OCI-LY3 (cell line): Measurements from ENCODE around the gene ATOH1.
A peak's percentile ranks its signal among the peaks of the same experiment; 100 is the strongest.

Source experiments
- H2AFZ ChIP-seq: fragments of 200-600, 300-600 bp; shearing (Covaris generic); 2 replicates; pipeline ENCODE4 v1.6.0; 2014; ENCODE audit warnings: antibody characterized with exemption, low read depth, low read length
- H3K27ac ChIP-seq: fragments of 200-600, 300-600 bp; sonication (generic); 2 replicates; pipeline ENCODE4 v1.5.1; 2014; ENCODE audit warnings: mild to moderate bottlenecking, low read length, moderate library complexity, mixed read lengths
- H3K27me3 ChIP-seq: fragments of 200-600, 300-600 bp; sonication (generic); 2 replicates; pipeline ENCODE4 v1.6.1; 2014; ENCODE audit warnings: low read depth, low read length, mixed read lengths
- H3K36me3 ChIP-seq: fragments of 200-600, 300-600 bp; sonication (generic); replicated peaks from 2 replicates; pipeline ENCODE3; 2014; ENCODE audit warnings: low read depth, low read length, mixed read lengths
- H3K4me1 ChIP-seq: fragments of 300-600, 200-600 bp; sonication (generic); 2 replicates; pipeline ENCODE4 v1.6.1; 2014; ENCODE audit warnings: low read length, mixed read lengths
- H3K4me2 ChIP-seq: fragments of 200-600, 300-600 bp; sonication (generic); 2 replicates; pipeline ENCODE4 v1.6.1; 2014; ENCODE audit warnings: low read length, mixed read lengths
- H3K4me3 ChIP-seq: fragments of 300-600, 200-600 bp; sonication (generic); 2 replicates; pipeline ENCODE4 v1.5.1; 2014; ENCODE audit warnings: antibody characterized with exemption, mild to moderate bottlenecking, low read length, moderate library complexity
- H3K79me2 ChIP-seq: fragments of 300-600, 200-600 bp; shearing (Covaris generic); 2 replicates; pipeline ENCODE4 v1.6.1; 2014; ENCODE audit warnings: mild to moderate bottlenecking, low read length, mixed read lengths
- H3K9ac ChIP-seq: fragments of 300-600, 200-600 bp; shearing (Covaris generic); 2 replicates; pipeline ENCODE4 v1.6.0; 2014; ENCODE audit warnings: mild to moderate bottlenecking, low read length, moderate library complexity
- H3K9me3 ChIP-seq: fragments of 200-600, 300-600 bp; shearing (Covaris generic); 2 replicates; pipeline ENCODE4 v1.6.1; 2014; ENCODE audit warnings: low read length, mixed read lengths; ENCODE audit not compliant: insufficient read depth
- H4K20me1 ChIP-seq: fragments of 200-600, 300-600 bp; sonication (generic); 2 replicates; pipeline ENCODE4 v1.6.1; 2016; ENCODE audit warnings: low read length, mixed read lengths; ENCODE audit not compliant: insufficient read depth
- CTCF ChIP-seq: fragments of 200-600, 300-600 bp; sonication (generic); IDR thresholded peaks from 2 replicates; pipeline ENCODE4 v1.5.1; 2014; ENCODE audit warnings: antibody characterized with exemption, low read length, low read depth
- EZH2phosphoT487 ChIP-seq: fragments of 200-600 bp; shearing (Covaris generic); IDR thresholded peaks from 2 replicates; pipeline ENCODE4 v1.6.1; 2018; ENCODE audit warnings: antibody characterized with exemption, mixed run types, low read depth

ATOH1 gene

GRCh38 chr4:93786149-93786548, 42.4 kb upstream of the ATOH1 start:
- H3K9me3 ChIP-seq, result no peaks in the 10 kb centered on the region
- H4K20me1 ChIP-seq, result no peaks in the 10 kb centered on the region
- H3K79me2 ChIP-seq, result no peaks in the 10 kb centered on the region
- no peak overlapping the region for H3K27ac ChIP-seq
- no peaks in the 10 kb centered on the region for H3K36me3 ChIP-seq
- H3K4me3 ChIP-seq, result no peak overlapping the region
- H2AFZ ChIP-seq, result 0 out of 2 replicates have a peak overlapping the region, but pooled peaks have one; percentile 42
- no peaks in the 10 kb centered on the region for H3K4me1 ChIP-seq
- TF ChIP-seq EZH2phosphoT487 (no peak), CTCF (no peak)
- H3K9ac ChIP-seq, result no peak overlapping the region
- no peaks in the 10 kb centered on the region for H3K27me3 ChIP-seq
- no peak overlapping the region for H3K4me2 ChIP-seq

GRCh38 chr4:93788712-93789111, 39.8 kb upstream of the ATOH1 start:
- Histone ChIP-seq H3K4me1 (no peaks in the 10 kb centered on the region), H3K27me3 (no peaks in the 10 kb centered on the region), H3K36me3 (no peaks in the 10 kb centered on the region), H3K9me3 (no peaks in the 10 kb centered on the region), H3K79me2 (no peaks in the 10 kb centered on the region), H3K4me3 (no peak overlapping the region), H2AFZ (no peak overlapping the region), H3K27ac (no peak overlapping the region), H3K9ac (no peak overlapping the region), H3K4me2 (no peak overlapping the region), H4K20me1 (no peaks in the 10 kb centered on the region)
- peak; percentile 66 for TF ChIP-seq CTCF
- TF ChIP-seq EZH2phosphoT487, result no peak

GRCh38 chr4:93791570-93792195, 36.9 kb upstream of the ATOH1 start:
- no peaks in the 10 kb centered on the region for H4K20me1 ChIP-seq
- no peak overlapping the region for H3K27ac ChIP-seq
- no peaks in the 10 kb centered on the region for H3K79me2 ChIP-seq
- no peaks in the 10 kb centered on the region for H3K36me3 ChIP-seq
- no peak overlapping the region for H3K4me3 ChIP-seq
- no peaks in the 10 kb centered on the region for H3K9me3 ChIP-seq
- H2AFZ ChIP-seq, result no peak overlapping the region
- H3K9ac ChIP-seq, result no peak overlapping the region
- no peaks in the 10 kb centered on the region for H3K4me1 ChIP-seq
- TF ChIP-seq EZH2phosphoT487, result no peak
- peak; percentile 93 for TF ChIP-seq CTCF
- no peak overlapping the region for H3K4me2 ChIP-seq
- no peaks in the 10 kb centered on the region for H3K27me3 ChIP-seq

- Histone ChIP-seq H3K9ac (no peak overlapping the region), H4K20me1 (no peaks in the 10 kb centered on the region), H3K4me3 (no peak overlapping the region), H3K27ac (no peak overlapping the region), H3K4me2 (no peak overlapping the region), H2AFZ (no peak overlapping the region), H3K79me2 (no peaks in the 10 kb centered on the region), H3K9me3 (no peaks in the 10 kb centered on the region), H3K4me1 (no peaks in the 10 kb centered on the region), H3K27me3 (no peaks in the 10 kb centered on the region), H3K36me3 (no peaks in the 10 kb centered on the region)
- TF ChIP-seq EZH2phosphoT487 (no peak), CTCF (no peak)
Observed at GRCh38 chr4:93802045-93802444, 26.5 kb upstream of the ATOH1 start.
